GM18498 (cell line): ENCODE results near the gene CPAMD8.

ENCODE experiments used
- ATAC-seq: cut with Tn5 transposase; IDR thresholded peaks from one replicate; pipeline ENCODE4 v1.9.1; 2021; ENCODE audit warnings: mild to moderate bottlenecking, moderate library complexity; ENCODE audit not compliant: unreplicated experiment

CPAMD8 gene

DNA sequence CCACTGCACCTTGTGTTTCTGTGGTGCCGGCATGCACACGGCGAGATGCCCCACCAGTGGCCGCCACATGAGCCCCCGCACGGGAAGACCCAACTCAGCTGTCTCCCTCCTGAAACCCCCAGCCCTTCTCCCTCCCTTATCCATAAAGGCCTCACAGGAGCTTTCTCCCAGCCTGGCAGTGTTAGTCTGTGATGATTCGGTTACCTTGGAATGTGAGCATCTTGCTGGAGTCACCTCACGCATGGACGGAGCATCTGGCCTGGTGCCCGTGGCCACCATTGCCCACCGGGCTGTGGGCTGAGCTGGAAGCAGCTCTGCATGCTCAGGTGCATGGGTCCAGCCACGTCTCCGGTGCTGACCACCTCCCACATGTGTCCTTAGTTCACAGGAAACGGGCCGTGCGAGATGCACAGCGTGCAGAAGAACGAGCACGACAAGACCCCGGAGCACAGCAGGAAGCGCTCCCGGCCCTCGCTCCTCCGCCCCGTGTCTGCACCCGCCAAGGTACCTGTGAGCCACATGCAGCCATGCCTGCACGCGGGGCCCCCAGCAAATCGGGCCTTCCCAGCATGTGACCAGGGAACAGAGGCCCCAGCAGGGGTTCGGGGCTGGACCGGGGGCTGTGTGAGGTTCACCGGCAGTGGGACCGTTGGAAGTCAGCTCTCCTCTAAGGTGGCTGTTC, 175.4 kb downstream of the CPAMD8 start:
- ATAC-seq: no peak

DNA sequence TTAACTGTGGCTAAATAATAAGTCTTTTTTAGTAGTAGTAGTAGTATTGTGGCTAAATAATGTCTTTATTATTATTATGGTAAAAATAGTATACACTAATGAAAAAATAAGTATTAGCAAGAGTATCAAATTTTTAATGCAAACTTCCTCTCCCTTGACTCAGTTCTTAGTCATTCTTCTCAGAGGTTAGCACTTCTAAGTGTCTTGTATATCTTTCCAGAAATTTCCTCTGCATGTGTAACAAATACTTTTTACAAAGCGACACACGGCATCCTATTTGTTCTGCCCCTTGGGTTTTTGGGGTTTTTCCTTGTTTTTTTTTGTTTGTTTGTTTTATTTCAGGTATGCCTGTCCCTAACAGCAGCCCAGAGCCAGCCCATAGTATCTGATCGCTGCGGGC, 176.5 kb downstream of the CPAMD8 start:
- no peak for ATAC-seq

DNA sequence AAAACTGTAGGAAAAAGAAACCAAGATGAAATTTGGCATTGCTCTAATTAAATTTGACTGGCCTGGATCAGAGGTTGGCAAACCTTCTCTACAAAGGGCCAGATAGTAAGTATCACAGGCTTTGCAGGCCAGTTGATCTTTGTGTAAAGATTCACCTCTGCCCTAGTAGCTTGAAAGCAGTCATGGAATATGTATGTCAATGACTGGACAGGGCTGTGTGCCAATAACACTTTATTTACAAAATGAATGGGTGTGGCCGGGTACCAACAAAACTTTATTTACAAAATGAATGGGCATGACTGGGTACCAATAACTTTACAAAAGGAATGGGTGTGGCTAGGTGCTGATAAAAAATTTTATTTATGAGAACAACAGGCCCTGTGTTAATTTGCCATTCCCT, 177.4 kb downstream of the CPAMD8 start:
- no peak for ATAC-seq

- ATAC-seq: no peak
Observed at GRCh38 chr19:16847430-16847829, 179.2 kb downstream of the CPAMD8 start.

- ATAC-seq: no peak
Observed at GRCh38 chr19:16846901-16847300, 179.7 kb downstream of the CPAMD8 start.
